BLaER1 treated with 17β-estradiol and CSF1 and Interleukin-3, amounts not matched to agents 10 nM and 100 nM (cell line): Measurements from ENCODE around the gene TCEA2.

Experiments used
- H3K27ac ChIP-seq, 11 experiments: shearing (Covaris generic); formaldehyde crosslinking; 2 replicates each; pipeline ENCODE4 v1.8.1; 2022
- H3K27me3 ChIP-seq, 11 experiments: shearing (Covaris generic); formaldehyde crosslinking; 2 replicates each; pipeline ENCODE4 v1.8.1; 2022
- H3K36me3 ChIP-seq, 11 experiments: shearing (Covaris generic); formaldehyde crosslinking; 2 replicates each; pipeline ENCODE4 v1.8.1; 2022
- H3K4me1 ChIP-seq, 10 experiments: shearing (Covaris generic); formaldehyde crosslinking; 2 replicates each; pipeline ENCODE4 v1.8.1; 2022
- H3K4me2 ChIP-seq, 11 experiments: shearing (Covaris generic); formaldehyde crosslinking; 2 replicates each; pipeline ENCODE4 v1.8.1; 2022
- H3K4me3 ChIP-seq, 10 experiments: shearing (Covaris generic); formaldehyde crosslinking; 2 replicates each; pipeline ENCODE4 v1.8.1; 2022
- H3K9ac ChIP-seq, 11 experiments: shearing (Covaris generic); formaldehyde crosslinking; 2 replicates each; pipeline ENCODE4 v1.8.1; 2022
- H3K9me3 ChIP-seq, 11 experiments: shearing (Covaris generic); formaldehyde crosslinking; replicated peaks in 1 of 11; 2 replicates each; pipeline ENCODE4 v1.8.1; 2022
- H4K20me1 ChIP-seq, 11 experiments: shearing (Covaris generic); formaldehyde crosslinking; 2 replicates each; pipeline ENCODE4 v1.8.1; 2022
- Cebpa-rat ChIP-seq, 11 experiments: shearing (Covaris generic); IDR thresholded peaks; 2 replicates each; pipeline ENCODE4 v1.8.1; 2022

TCEA2 gene

DNA sequence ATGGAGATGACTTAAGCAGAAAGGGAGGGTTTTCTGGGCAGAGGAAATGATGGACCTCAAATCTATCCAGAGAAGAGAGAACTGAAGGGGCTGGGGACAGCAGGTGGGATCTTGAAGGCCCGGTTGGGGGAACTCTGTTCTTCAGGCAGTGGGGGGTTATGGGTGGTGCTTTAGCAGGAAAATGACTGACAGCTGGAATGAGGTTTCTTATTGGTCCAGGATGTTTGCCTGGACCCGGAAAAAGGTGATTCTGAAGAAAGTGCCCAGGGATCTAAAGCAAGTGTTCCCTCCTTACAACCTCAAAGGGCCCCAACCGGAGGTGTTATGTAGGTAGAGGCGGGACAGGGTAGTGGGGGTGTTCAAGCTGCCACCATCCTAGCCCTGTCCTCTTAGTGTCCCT is 32.5 kb downstream of the TCEA2 start:
- H3K4me2 ChIP-seq = no peak overlapping the region
- no peak overlapping the region for H3K4me3 ChIP-seq
- TF ChIP-seq Cebpa-rat (IDR thresholded peaks at IDR 0.05) = no peak
- peaks cover 0 to 8% (median 4%) of the 10 kb centered on the region in 11 experiments; a peak in 13 of 22 replicates for H3K27me3 ChIP-seq
- no peak overlapping the region for H3K27ac ChIP-seq
- peaks cover 0 to 41% (median 10%) of the 10 kb centered on the region in 11 experiments; a peak in 13 of 22 replicates for H4K20me1 ChIP-seq
- H3K9me3 ChIP-seq = no peaks in the 10 kb centered on the region
- H3K9ac ChIP-seq = no peak overlapping the region
- peaks cover 0 to 30% (median 0%) of the 10 kb centered on the region in 11 experiments; a peak in 10 of 22 replicates for H3K36me3 ChIP-seq
- peaks cover 0 to 24% (median 16%) of the 10 kb centered on the region in 10 experiments; a peak in 16 of 20 replicates for H3K4me1 ChIP-seq

DNA sequence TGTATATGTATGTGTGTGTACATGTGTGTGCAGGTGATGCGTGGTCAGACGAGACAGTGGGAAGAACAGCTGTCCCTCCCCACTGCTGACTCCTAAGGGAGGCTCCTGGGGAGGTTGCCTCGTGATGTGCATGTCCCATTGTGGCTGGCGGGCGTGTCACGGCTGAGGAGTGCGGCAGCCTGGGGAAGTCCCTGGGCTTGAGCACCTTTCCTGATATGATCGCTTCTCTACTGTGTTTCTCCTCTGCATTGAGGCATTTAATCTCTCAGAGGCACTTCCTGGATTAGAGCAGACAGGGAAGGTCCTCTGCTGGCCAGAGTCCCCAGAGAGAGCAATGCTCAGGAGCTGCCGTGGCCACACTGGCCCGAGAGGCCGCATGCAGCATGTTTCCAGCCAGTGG is 32.9 kb downstream of the TCEA2 start:
- peaks cover 3 to 13% (median 8%) of the 10 kb centered on the region in 11 experiments; a peak in 18 of 22 replicates for H3K27me3 ChIP-seq
- no peaks in the 10 kb centered on the region for H3K9me3 ChIP-seq
- H3K27ac ChIP-seq = no peak overlapping the region
- H3K4me1 ChIP-seq = peaks cover 0 to 29% (median 20%) of the 10 kb centered on the region in 10 experiments; a peak in 16 of 20 replicates
- H3K9ac ChIP-seq = no peak overlapping the region
- peaks cover 5 to 43% (median 11%) of the 10 kb centered on the region in 11 experiments; a peak in 14 of 22 replicates for H4K20me1 ChIP-seq
- no peak overlapping the region for H3K4me2 ChIP-seq
- no peak for TF ChIP-seq Cebpa-rat (IDR thresholded peaks at IDR 0.05)
- no peak overlapping the region for H3K4me3 ChIP-seq
- peaks cover 0 to 30% (median 0%) of the 10 kb centered on the region in 11 experiments; a peak in 10 of 22 replicates for H3K36me3 ChIP-seq

DNA sequence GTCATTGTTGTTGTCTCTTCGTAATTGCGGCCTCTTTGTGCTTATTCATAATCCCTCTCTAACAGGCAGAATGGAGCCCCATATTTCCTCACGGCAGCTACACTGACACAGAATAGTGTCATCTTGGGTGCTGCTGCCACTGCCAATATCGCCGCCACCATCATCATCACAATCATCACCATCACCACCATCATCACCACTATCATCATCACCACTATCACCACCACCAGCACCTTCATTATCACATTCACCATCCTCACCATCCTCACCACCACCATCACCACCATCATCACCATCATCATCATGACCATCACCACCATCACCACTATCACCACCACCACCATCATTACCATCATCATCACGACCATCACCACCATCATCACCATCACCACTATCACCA is 33.5 kb downstream of the TCEA2 start:
- Histone ChIP-seq H3K9ac (no peak overlapping the region), H4K20me1 (peaks cover 5 to 45% (median 13%) of the 10 kb centered on the region in 11 experiments; a peak in 16 of 22 replicates), H3K4me1 (peaks cover 0 to 35% (median 26%) of the 10 kb centered on the region in 10 experiments; a peak in 18 of 20 replicates), H3K4me3 (no peak overlapping the region), H3K9me3 (no peaks in the 10 kb centered on the region), H3K27me3 (peaks cover 9 to 19% (median 14%) of the 10 kb centered on the region in 11 experiments), H3K36me3 (peaks cover 0 to 30% (median 0%) of the 10 kb centered on the region in 11 experiments; a peak in 10 of 22 replicates), H3K27ac (no peak overlapping the region), H3K4me2 (no peak overlapping the region)
- TF ChIP-seq Cebpa-rat (IDR thresholded peaks at IDR 0.05) = no peak

GRCh38 chr20:64098471-64099013 is 35.5 kb downstream of the TCEA2 start:
- Histone ChIP-seq H4K20me1 (peaks cover 0 to 45% (median 13%) of the 10 kb centered on the region in 11 experiments; a peak in 13 of 22 replicates), H3K36me3 (peaks cover 0 to 30% (median 0%) of the 10 kb centered on the region in 11 experiments; a peak in 10 of 22 replicates), H3K9ac (no peak overlapping the region), H3K9me3 (no peaks in the 10 kb centered on the region), H3K4me2 (no peak overlapping the region), H3K4me1 (peaks cover 4 to 47% (median 39%) of the 10 kb centered on the region in 10 experiments; a peak in 18 of 20 replicates), H3K27ac (no peak overlapping the region), H3K4me3 (no peak overlapping the region), H3K27me3 (peaks cover 29 to 39% (median 34%) of the 10 kb centered on the region in 11 experiments)
- TF ChIP-seq Cebpa-rat (IDR thresholded peaks at IDR 0.05) = no peak

- Histone ChIP-seq H4K20me1 (peaks cover 0 to 48% (median 13%) of the 10 kb centered on the region in 11 experiments; a peak in 13 of 22 replicates), H3K27ac (no peak overlapping the region), H3K9ac (peak overlapping the region in 1 of 11 experiments; percentile 33; a peak in 1 of 22 replicates), H3K4me1 (peaks cover 4 to 48% (median 39%) of the 10 kb centered on the region in 10 experiments; a peak in 18 of 20 replicates), H3K36me3 (peaks cover 0 to 30% (median 0%) of the 10 kb centered on the region in 11 experiments; a peak in 10 of 22 replicates), H3K9me3 (no peaks in the 10 kb centered on the region), H3K4me2 (peak overlapping the region in 8 of 11 experiments; percentile 45 to 88 (median 72); a peak in 16 of 22 replicates), H3K4me3 (no peak overlapping the region), H3K27me3 (peaks cover 29 to 46% (median 40%) of the 10 kb centered on the region in 11 experiments)
- no peak for TF ChIP-seq Cebpa-rat (IDR thresholded peaks at IDR 0.05)
Measured at GRCh38 chr20:64099086-64099786, 36.2 kb downstream of the TCEA2 start.

DNA sequence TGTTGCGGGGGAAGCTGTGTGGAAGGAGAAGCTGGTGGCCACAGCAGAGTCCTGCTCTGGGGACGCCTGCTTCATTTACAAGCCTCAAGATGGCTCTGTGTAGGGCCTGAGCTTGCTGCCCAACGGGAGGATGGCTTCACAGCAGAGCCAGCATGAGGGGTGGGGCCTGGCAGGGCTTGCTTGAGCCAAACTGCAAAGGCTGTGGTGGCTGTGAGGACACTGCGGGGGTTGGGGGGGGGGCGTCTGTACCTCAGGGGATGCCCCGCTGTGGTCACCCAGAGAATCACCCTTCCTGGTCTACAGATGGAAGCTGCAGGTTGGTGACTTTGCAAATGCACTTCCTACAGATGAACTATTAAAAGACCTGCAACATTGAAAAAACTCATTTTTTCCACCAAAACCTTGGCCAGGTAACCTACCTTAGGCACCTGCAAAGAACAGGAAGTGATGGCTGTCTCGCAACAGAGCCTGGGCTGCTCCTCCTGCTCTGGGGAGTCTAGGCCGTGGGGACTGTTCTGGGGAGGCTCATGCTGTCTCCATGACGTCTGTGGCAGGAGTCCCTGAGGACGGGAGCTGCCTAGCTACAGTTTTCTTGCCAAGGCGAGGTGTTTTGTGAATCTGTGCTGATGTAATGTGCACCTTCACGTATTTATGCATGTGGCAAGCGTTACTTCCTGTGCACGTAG is 37.0 kb downstream of the TCEA2 start:
- Histone ChIP-seq H4K20me1 (peaks cover 0 to 49% (median 13%) of the 10 kb centered on the region in 11 experiments; a peak in 13 of 22 replicates), H3K4me3 (no peak overlapping the region), H3K9ac (peak overlapping the region in 2 of 11 experiments; percentile 4 to 33; a peak in 3 of 22 replicates), H3K9me3 (no peaks in the 10 kb centered on the region), H3K4me1 (peaks cover 4 to 48% (median 39%) of the 10 kb centered on the region in 10 experiments; a peak in 18 of 20 replicates), H3K27ac (no peak overlapping the region), H3K4me2 (peak overlapping the region in 9 of 11 experiments; percentile 15 to 88 (median 72); a peak in 17 of 22 replicates), H3K36me3 (peaks cover 0 to 30% (median 0%) of the 10 kb centered on the region in 11 experiments; a peak in 10 of 22 replicates), H3K27me3 (peaks cover 29 to 46% (median 40%) of the 10 kb centered on the region in 11 experiments)
- no peak for TF ChIP-seq Cebpa-rat (IDR thresholded peaks at IDR 0.05)

GRCh38 chr20:64100566-64100888 is 37.5 kb downstream of the TCEA2 start:
- Histone ChIP-seq H3K27me3 (peaks cover 29 to 46% (median 40%) of the 10 kb centered on the region in 11 experiments), H3K4me3 (no peak overlapping the region), H3K36me3 (peaks cover 0 to 30% (median 0%) of the 10 kb centered on the region in 11 experiments; a peak in 10 of 22 replicates), H3K4me2 (peak overlapping the region in 9 of 11 experiments; percentile 15 to 88 (median 72); a peak in 16 of 22 replicates), H3K27ac (no peak overlapping the region), H4K20me1 (peaks cover 0 to 49% (median 13%) of the 10 kb centered on the region in 11 experiments; a peak in 13 of 22 replicates), H3K4me1 (peaks cover 4 to 48% (median 39%) of the 10 kb centered on the region in 10 experiments; a peak in 18 of 20 replicates), H3K9ac (peak overlapping the region in 1 of 11 experiments; percentile 4; a peak in 2 of 22 replicates), H3K9me3 (no peaks in the 10 kb centered on the region)
- no peak for TF ChIP-seq Cebpa-rat (IDR thresholded peaks at IDR 0.05)
